NOMO-1 treated with DMSO at 0.1 percent for 48 hours (cell line): Measurements from ENCODE around the gene PGS1.
A peak's percentile ranks its signal among the peaks of the same experiment; 100 is the strongest.

Experiments used
- DNase-seq: peaks from one replicate; lab custom pipeline; 2025; ENCODE audit not compliant: unreplicated experiment; lab: John Stamatoyannopoulos, UW

PGS1 gene

DNA sequence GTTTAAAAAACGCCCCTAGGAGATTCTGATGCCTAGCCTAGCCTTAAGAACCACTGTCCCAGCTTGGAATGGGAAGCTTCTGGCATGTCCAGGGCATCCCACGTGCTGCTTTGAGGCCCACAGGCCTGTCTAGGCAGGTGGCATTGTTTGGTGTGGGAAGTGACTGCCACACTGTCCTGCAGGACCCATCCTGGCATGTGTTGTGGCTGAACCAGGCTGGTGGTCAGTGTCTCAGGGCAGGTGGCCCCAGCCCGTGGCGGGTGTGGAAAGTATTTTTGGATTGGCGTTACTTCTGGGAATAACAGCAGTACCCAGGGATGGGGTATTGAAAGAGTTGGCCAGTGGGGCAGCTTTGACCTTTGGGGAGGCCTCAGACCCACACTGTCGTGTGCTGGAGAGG, 27.9 kb downstream of the PGS1 start:
- DNase-seq: no peak

DNA sequence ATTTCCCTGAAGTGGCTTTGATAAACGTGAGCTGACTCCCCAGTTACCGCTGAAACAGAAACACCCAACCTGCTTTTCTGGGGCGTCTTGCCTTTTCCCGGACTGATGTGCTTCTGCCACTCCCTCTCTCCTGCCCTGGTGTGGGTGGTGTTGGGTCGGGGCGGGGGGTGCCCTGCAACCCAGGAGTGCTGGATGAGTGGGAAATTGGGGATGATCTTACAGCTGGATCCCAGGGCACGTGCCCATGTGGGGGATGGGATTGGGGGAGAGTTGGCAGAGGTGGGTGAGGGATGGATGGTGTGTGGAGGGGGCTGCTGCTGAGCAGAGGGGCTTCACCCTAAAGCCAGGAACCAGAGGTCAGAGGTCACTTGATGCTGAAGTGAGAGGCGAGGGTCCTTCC, 28.5 kb downstream of the PGS1 start:
- no peak for DNase-seq

DNA sequence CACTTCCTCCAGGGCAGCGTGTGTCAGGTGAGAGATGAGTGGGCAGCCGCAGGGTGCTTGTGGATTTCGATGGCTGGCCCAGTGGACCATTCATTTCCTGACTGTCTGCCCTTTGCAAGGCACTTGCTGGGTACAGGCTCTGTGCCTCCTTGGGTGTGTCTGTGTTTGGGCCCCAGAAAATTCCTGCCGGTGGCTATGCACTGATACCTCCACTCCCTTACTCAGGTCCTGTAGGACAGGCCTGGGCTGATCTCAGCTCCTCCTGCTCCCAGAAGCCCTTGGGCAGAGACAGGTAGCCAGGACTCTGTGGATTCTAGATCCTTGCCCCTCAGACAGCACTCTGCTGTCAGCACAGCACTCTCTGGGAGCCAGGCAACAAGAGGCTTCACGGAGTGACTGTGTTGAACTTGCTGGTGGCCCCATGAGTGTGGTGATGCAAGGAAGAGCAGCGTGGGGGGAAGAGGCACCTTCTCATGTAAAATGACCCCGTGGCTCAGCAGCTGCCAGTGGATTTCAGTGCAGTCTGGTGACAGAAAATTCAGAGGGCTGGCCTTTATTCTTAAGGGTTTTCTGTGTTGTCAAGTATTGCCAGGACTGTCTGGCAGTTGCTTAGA, 29.0 kb downstream of the PGS1 start:
- no peak for DNase-seq

DNA sequence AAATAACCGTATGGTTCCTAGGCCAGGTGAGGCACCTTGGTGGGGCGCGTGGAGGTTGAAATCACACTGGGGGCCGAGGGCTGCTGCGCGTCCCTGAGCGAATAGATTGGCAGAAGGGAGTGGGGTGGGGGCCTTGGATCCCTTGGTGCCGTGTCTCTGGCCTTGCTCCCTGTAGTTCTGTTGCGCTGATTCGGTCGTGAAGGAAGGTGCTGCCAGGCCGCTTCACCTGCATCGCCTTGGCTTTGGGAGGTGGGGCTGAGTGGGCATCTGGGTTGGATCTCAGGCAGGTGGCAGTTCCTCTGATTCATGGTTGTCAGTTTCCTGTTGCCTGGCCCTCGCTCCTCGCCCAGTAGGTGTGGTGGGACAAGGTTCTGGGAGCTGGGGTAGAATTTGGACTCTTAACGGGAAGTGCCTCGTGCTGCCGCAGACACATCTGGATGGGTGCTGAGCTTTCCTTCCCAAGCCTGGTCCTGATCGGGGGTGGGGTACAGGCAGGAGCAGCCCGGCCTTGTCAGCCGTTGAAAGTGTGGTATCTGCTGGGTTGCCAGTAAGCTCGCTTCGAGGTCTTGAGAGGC, 30.1 kb downstream of the PGS1 start:
- DNase-seq: no peak

DNA sequence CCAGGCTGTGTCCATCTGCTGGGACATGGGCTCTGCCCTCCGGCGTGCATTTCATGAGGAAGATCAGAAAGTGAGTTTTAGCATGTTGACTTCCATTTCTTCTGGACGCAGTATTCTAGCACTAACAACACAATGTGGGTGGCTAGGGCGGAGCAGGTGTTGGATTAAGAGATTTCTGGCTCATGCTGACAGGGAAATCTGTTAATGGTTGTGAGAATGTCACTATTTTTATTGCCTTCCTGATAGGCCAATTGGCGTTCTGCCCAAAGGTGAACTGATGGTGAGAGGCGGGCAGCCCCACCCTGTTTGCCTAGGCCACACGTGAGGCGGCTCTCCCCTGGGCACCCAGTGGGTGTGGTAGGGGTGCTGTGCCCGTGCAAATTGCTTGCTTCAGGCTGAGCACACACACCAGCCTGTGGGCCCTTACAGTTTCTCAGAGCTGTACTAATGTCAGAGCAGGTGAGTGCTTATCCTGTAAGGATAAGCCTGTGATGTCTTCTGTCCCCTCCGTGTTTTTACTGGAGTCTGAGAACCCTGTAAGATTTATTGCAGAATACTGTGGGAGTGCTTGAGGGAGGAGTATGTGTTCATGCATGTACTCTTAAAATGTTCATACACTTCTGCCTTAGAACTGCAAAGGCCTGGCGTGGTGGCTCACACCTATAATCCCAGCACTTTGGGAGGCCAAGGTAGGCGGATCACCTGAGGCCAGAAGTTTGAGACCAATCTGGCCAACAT, 30.9 kb downstream of the PGS1 start:
- DNase-seq: no peak

DNA sequence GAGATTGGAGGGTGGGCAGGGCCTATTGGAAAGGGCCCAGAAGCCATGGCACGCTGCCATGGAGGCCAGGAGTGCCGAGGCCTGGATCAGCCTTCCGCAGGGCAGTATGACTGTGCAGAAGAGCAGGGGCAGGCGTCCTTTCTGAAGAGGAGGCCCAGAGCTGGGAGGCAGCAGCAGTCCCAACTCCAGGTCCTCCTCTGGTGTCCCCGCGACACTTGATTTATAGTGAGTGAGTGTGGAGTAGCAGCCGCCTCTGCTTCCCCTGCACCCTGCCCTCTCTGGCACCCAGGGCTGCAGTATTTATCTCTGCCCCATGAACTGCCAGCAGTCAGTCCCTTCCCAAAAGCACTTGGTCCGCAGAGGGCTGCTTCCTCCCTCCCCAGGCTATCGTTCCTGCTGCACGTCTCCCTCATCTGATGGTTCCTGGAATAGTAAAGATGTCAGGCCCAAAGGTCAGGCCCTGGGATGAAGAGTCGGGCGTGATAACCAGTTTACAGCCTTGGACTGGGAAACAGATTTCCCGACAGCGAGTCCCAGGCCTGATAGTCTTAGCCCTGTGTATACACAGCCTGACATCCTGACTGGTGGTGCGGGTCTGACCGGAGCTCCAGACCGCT, 32.9 kb downstream of the PGS1 start:
- no peak for DNase-seq

DNA sequence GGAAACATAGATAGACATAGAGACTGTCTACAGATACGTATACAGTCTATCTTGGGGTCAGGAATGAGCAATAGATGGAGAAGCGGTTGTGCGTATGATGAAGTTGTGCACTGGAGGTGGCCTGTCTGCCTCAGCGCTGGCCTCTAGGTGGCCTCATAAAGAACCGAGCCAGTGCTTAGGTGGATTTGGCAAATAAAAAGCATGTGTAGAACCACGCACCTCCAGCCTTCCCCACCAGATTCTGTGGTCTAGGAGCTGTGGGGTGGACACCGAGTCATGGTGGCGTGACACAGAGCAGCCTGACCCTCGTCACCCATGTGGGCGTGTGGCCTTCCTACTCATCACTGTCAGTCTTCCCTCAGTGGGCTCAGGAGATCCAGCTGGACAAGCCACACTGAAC, 34.0 kb downstream of the PGS1 start:
- peak; percentile 27 for DNase-seq

DNA sequence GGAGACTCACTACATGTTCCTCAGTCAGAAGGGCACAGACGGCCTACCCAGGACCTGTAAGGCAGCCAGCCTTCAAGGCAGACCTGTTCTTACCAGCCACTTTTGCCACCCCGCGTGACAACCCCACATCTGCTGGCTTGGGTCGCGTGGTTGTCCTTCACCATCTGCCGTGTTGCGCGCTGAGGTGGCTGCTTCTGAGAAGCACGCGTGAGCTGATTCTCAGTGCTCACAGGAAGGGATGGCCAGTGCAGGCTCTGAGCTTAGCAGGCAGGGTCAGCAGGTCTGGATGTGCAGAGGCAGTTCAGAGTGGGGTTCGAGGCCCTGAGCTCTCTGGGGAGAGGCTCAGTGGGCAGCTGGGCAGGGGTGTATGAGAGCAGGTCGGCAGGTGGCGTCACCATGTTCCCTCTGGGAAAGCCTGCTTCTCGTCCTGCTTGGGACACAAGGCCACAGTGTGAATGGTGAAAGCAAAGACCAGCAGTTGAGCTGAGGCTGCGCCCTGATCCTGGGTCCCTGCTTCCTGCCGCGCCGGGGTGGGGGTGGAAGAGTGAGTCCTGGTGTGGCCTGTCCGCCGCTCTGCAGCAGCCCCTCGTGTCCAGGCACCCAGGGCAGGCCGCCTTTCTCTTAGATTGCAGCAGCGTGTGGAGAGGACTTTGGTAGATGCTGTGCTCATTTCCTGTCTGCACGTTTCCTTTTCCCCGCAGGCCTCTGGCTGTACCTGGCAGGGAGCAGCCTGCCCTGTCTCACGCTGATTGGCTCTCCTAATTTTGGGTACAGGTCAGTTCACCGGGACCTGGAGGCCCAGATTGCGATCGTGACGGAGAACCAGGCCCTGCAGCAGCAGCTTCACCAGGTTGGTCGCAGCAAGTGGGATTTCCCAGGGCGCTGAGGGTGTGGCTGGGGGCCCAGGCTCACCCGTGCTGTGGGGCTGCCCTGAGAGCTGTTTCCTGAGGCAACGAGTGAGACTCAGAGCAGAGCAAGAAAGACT, 36.0 kb downstream of the PGS1 start:
- DNase-seq: no peak

DNA sequence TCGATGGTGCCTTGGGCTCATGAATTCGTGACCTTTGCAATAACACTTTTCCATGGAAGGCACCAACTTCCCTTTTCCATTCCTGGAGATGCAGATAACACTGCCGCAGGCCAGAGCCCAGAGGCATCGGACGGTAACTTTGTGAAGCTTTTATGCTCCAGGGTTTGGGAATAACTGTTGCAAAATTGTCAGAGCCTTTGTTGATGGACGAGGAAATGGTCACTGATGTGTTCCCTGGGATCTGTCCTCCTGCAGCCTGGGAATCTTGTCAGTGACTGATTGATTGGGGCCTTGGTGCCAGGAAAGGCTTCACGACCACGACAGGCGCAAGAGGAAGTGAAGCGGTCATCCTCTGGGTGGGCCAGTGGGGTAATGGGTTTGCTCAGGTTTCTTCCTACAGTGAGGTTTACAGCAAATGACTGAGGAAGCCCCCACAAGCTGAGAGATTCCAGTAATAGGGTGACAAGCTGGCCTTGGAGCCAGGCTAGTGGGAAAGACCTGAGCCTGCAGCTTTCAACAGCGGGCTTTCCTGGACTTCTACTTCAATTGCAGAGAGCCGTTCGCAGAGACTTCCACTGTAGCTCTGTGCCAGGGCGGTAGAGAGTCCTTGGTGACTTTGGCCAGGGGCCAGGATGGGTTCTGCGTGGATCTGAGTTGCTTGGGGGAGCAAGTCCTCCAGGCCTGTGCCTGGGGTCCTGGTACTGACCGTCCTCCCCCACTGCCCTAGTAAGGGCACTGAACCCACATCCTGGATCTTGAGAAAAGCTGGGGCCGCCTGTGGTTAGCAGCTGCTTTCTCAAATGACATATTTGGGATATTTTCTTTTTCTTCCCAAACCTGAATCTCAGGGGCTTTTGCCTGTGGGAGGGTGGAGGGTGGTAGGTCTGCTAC, 37.6 kb downstream of the PGS1 start:
- DNase-seq: no peak

DNA sequence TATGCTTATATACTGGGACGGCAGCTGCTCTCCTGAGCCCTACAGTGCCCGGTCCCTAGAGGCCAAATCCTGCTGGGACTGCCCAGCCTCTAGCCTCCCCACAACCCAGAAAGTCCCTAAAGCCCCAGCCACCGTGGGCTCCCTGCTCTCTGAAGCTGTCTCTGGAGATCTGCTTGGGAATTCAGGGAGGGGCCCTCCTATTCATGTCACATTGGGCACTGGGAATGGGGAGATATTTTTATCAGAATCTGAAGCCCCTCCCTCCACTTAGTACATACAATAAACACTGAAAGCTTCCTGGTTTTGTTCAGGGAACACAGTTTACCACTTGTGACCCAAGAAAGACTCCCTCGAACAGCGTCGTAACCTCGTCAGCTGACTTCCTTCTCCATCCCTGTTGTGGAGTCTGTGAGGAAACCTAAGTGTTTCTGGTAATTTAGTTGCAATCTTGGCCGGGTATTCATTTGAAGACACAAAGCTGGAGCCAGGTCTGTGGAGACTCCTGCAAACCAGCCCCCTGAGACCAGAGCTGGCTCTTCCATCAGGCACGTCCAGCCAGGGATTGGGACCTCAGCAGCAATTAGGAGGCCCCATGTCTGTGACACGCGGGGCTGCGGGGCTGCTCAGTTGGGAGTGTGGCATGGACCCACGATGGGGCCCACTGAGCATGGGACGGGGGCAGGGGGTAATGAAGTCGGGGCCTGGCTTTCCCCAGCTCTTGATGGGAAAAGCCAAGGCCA, 38.5 kb downstream of the PGS1 start:
- DNase-seq: peak; percentile 42

DNA sequence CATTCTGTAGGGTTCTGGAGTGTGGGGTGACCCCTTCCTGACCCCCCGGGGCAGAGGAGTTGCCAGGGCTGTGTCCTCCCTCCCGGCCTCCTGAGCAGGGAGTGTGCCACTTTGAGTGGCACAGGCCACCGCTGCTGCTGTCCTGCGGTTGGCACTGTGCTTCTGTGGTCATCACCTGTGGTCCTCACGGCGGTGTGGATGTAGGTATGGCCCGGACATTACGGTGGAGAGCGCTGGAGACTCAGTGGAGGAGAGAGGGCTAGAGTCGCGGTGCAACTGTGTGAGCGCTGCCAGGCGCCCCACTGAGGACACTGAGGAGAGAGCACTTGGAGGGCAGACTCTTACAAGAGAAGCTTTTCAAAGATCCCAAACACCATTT, 39.1 kb downstream of the PGS1 start:
- no peak for DNase-seq

DNA sequence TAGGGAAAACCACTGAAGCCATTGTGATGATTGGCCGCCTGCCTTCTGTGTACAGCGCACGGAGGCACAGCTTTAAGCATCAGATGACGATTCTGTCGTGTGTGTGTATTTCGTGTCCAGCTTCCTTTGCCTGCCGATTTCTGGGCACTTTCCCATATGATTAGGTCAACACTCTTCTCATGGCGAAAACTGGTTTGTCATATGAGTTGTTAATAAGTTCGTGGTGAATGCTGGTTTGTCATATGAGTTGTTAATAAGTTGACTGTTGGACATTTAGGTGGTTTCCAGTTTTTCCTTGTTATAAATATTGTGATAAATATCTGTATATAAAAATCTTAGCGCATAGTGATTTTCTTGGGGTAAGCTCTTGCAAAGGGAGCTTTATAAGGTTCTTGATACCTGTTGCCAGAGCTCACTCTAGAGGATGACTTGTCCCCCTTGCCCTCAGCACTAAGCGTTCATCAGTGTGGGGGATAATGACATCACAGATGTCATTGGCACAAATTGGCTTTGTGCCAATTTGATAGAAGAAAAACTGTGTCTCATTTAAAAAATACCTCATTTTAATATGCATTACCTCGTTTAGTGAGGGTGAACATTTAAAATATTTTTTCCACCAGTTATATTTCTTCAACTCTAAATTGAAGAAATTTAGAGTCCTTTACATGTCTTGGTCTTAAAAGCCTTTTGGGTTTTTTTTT, 40.0 kb downstream of the PGS1 start:
- no peak for DNase-seq

DNA sequence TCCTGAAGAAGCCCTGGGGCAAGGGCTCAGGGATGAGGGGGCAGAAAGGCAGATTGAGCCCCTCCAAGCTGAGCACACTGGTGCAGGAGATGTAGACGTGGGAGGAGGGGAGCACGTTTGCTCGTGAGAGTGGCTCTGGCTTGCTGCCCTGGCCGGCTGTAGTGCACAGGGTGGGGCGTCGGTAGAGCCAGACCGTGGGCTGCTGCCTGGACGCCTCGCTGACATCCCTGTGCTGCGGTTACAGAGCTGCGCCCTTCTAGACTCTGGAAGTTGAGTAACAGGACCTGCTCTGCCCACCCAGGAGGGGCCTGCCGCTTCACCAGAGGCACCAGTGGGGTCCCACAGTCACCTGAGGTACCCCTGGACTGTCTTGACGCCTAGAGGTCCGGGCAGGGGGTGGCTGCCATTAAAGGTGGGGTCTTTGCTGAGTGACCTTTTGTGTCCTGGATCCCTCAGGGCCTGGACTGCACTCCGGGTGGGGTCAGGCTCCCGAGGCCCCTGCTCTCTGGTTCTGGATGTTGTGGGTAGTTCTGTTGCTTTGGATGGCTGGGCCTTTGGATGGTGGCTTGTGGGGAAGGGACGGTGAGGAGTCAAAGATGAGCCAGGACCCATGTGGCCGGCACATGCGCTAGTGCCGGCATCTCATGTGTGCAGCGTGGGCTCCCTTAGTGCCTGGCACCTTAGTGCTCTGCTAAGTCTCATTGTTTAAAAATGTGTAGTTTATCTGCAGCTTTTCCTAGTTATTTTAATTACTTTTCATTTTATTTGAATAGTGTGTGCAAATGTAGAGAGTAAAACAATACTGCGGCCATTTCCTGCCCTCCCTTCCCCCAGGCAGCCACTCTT, 41.7 kb downstream of the PGS1 start:
- no peak for DNase-seq

DNA sequence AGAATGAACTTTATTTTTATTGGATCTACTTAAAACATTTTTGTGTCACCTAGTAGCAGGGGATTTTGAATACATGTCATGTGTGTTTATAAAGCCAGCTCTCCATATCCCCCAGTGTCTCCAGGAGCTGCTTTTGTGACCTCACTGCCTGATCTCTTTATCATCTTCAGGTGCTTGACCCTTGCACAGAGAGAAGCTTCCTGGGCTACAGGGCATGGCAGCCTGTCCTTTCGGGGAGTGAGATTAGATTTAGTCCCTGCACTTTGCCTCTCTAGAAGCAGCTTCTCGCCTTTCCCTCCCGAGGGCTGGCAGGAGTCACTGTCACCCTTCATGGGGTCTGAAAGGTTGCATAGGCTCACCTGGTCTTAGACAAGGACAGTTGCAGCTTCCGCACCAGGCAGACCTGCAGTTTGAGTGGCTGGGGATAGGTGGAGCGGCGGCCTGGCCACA, 42.7 kb downstream of the PGS1 start:
- DNase-seq: no peak

DNA sequence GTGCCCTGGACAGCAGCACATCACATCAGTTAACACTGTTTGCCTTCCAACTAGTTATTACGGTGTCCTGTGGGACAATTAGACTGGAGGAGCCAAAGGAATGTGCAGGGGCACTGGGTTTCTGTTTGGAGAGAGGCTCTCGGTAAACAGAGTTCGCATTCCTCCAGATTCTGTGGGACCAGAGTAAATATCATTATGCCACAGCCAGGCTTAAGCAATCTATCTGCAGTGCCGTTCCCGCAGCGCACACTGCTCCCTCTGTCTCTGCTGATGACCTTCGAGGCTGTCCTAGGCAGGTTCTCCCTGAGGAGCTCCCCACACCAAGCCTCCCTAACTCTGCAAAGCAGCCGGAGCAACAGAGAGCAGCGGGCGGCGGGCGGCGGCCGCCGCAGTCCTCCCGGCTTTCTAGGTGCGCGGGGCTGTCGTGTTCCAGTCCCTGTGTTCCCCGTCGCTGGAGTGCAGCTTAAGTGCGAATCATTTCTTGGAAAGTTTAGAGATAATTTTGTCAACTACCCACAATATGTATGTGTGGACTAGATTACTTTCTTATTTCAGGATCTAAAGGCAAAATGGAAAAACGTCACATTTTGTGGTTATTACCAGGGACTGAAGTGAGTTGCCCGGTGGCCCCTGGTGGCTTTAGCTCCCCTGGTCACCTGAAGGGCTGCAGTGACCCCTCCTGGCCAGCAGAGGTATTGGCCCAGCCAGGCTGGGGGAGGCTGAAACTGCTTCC, 43.3 kb downstream of the PGS1 start:
- DNase-seq: peak; percentile 56

DNA sequence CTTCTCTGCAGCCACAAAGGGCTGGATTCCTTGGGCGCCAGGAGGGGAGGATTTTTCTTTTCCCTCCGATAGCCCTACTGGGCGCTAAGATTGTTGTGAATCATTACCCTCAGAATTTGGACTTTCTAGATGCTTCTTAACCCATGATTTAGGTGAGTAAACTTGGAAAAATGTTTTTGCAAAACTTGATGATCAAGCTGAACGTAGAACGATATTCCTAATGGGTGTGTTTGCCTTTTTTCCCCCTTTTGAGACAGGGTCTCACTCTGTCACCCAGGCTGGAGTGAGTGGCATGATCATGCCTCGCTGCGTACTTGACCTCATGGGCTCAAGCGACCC, 43.8 kb downstream of the PGS1 start:
- DNase-seq: no peak

DNA sequence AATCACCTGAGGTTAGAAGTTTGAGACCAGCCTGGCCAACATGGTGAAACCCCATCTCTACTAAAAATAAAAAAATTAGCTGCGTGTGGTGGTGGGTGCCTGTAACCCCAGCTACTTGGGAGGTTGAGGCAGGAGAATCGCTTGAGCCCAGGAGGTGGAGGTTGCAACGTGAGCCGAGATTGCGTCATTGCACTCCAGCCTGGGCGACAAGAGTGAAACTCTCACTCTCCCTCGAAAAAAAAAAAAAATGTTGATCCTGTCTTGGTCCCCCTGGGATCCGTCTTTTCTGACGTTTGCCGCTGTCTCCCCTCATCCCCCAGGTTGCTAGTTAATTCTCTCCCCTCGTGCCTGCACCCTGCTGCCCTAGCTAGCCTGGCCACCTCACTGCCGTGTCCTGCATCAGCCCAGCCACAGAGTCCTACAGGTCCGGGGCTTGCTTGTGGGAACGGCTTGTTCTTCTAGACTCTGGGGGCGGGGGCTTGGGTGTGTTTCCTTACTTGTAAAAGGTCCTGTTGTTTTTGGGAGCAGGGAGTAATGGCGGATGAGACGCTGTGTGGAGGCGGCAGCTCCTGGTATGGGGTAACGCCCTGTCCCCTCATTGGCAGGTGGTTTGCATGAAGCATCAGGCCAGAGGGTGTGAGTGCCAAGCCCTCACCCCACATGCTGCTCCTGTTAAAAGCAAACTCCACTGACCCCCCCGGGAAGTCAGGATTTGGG, 44.6 kb downstream of the PGS1 start:
- DNase-seq: no peak
